MM.1S (cell line): ENCODE data around the gene METAP2.
"Not testable (repeated sequence)": the region's sequence is repeated elsewhere in the genome, so short reads cannot be mapped to it uniquely, and the experiment has no call there.

Experiments used
- DNase-seq: peaks from one replicate; pipeline ENCODE4 v3.0.0-alpha.2; 2015
- H2AFZ ChIP-seq: fragments of 300-600 bp; sonication (generic); 2 replicates; pipeline ENCODE4 v1.6.0; 2016; ENCODE audit warnings: antibody characterized with exemption, low read length
- H3F3A ChIP-seq: fragments of 300-600 bp; sonication (generic); 2 replicates; pipeline ENCODE4 v1.6.1; 2016; ENCODE audit warnings: mild to moderate bottlenecking, antibody characterized with exemption, low read length, moderate library complexity, mixed read lengths; ENCODE audit not compliant: insufficient read depth
- H3K27ac ChIP-seq: fragments of 300-600 bp; sonication (generic); 2 replicates; pipeline ENCODE4 v1.5.1; 2016; ENCODE audit warnings: mild to moderate bottlenecking, low read length
- H3K27me3 ChIP-seq: fragments of 300-600 bp; sonication (generic); replicated peaks from 2 replicates; pipeline ENCODE4 v1.6.0; 2016; ENCODE audit warnings: low read length; ENCODE audit not compliant: insufficient read depth
- H3K36me3 ChIP-seq: fragments of 300-600 bp; sonication (generic); replicated peaks from 2 replicates; pipeline ENCODE4 v1.6.1; 2016; ENCODE audit warnings: mild to moderate bottlenecking, low read length, mixed read lengths; ENCODE audit not compliant: insufficient read depth
- H3K4me1 ChIP-seq: fragments of 300-600 bp; sonication (generic); 2 replicates; pipeline ENCODE4 v1.6.1; 2016; ENCODE audit warnings: low read length, mixed read lengths
- H3K4me2 ChIP-seq: fragments of 300-600 bp; sonication (generic); 2 replicates; pipeline ENCODE4 v1.6.0; 2016; ENCODE audit warnings: low read depth, low read length
- H3K4me3 ChIP-seq: fragments of 300-600 bp; sonication (generic); 2 replicates; pipeline ENCODE4 v1.5.1; 2016; ENCODE audit warnings: low read length, mixed read lengths
- H3K79me2 ChIP-seq: fragments of 300-600 bp; sonication (generic); 2 replicates; pipeline ENCODE4 v1.6.1; 2016; ENCODE audit warnings: mixed run types, low read length, mixed read lengths
- H3K9ac ChIP-seq: fragments of 300-600 bp; sonication (generic); 2 replicates; pipeline ENCODE4 v1.6.1; 2016; ENCODE audit warnings: low read length, mixed read lengths
- H3K9me2 ChIP-seq: fragments of 300-600 bp; sonication (generic); replicated peaks from 2 replicates; pipeline ENCODE4 v1.6.1; 2016; ENCODE audit warnings: mild to moderate bottlenecking, low read length, mixed read lengths; ENCODE audit not compliant: insufficient read depth
- H3K9me3 ChIP-seq: fragments of 300-600 bp; sonication (generic); replicated peaks from 2 replicates; pipeline ENCODE4 v1.6.1; 2016; ENCODE audit warnings: mild to moderate bottlenecking, low read length, mixed read lengths; ENCODE audit not compliant: insufficient read depth
- H4K20me1 ChIP-seq: fragments of 300-600 bp; sonication (generic); 2 replicates; pipeline ENCODE4 v1.6.1; 2016; ENCODE audit warnings: mild to moderate bottlenecking, low read length, moderate library complexity, mixed read lengths; ENCODE audit not compliant: insufficient read depth
- CTCF ChIP-seq: fragments of 300-600 bp; sonication (generic); IDR thresholded peaks from 2 replicates; pipeline ENCODE4 v1.5.1; 2016; ENCODE audit warnings: antibody characterized with exemption, low read length, mixed read lengths
- EZH2 ChIP-seq: fragments of 300-600 bp; sonication (generic); optimal IDR thresholded peaks from 2 replicates; pipeline ENCODE3; 2017; ENCODE audit warnings: low read depth, mild to moderate bottlenecking, antibody characterized with exemption, low read length, mixed read lengths
- EZH2phosphoT487 ChIP-seq: fragments of 300-600 bp; sonication (generic); IDR thresholded peaks from 2 replicates; pipeline ENCODE4 v1.6.1; 2018; ENCODE audit warnings: antibody characterized with exemption, low read length

METAP2 gene

GRCh38 chr12:95445884-95446505, 28.0 kb upstream of the METAP2 start:
- no peaks in the 10 kb centered on the region for H3K9me3 ChIP-seq
- H2AFZ ChIP-seq, result no peak overlapping the region
- H3K4me3 ChIP-seq, result no peak overlapping the region
- no peak overlapping the region for H3K4me2 ChIP-seq
- no peaks in the 10 kb centered on the region for H3K27me3 ChIP-seq
- no peaks in the 10 kb centered on the region for H3F3A ChIP-seq
- no peaks in the 10 kb centered on the region for H3K36me3 ChIP-seq
- H4K20me1 ChIP-seq, result no peaks in the 10 kb centered on the region
- no peaks in the 10 kb centered on the region for H3K9me2 ChIP-seq
- H3K79me2 ChIP-seq, result no peaks in the 10 kb centered on the region
- TF ChIP-seq EZH2phosphoT487, result no peak
- no peak for TF ChIP-seq CTCF
- TF ChIP-seq EZH2, result no peak
- DNase-seq, result no peak
- no peak overlapping the region for H3K9ac ChIP-seq
- no peak overlapping the region for H3K27ac ChIP-seq
- H3K4me1 ChIP-seq, result no peaks in the 10 kb centered on the region

GRCh38 chr12:95446506-95446900, 27.4 kb upstream of the METAP2 start:
- DNase-seq, result no peak
- Histone ChIP-seq H2AFZ (no peak overlapping the region), H3K79me2 (no peaks in the 10 kb centered on the region), H3K9me3 (no peaks in the 10 kb centered on the region), H3K4me3 (no peak overlapping the region), H3K4me1 (no peaks in the 10 kb centered on the region), H4K20me1 (no peaks in the 10 kb centered on the region), H3K4me2 (no peak overlapping the region), H3K27me3 (no peaks in the 10 kb centered on the region), H3K9me2 (no peaks in the 10 kb centered on the region), H3K27ac (no peak overlapping the region), H3K9ac (no peak overlapping the region), H3F3A (no peaks in the 10 kb centered on the region), H3K36me3 (no peaks in the 10 kb centered on the region)
- no peak for TF ChIP-seq EZH2
- no peak for TF ChIP-seq CTCF
- no peak for TF ChIP-seq EZH2phosphoT487

GRCh38 chr12:95449656-95450055, 24.3 kb upstream of the METAP2 start:
- not testable (repeated sequence) for H3F3A ChIP-seq, H3K4me2 ChIP-seq, H4K20me1 ChIP-seq, H3K79me2 ChIP-seq, H3K27ac ChIP-seq, H3K27me3 ChIP-seq, H3K9me2 ChIP-seq, H3K9me3 ChIP-seq, H3K36me3 ChIP-seq, H3K4me3 ChIP-seq, H2AFZ ChIP-seq, DNase-seq, H3K4me1 ChIP-seq, H3K9ac ChIP-seq

- not testable (repeated sequence) for H3K4me1 ChIP-seq, H3K4me2 ChIP-seq, H3K9me2 ChIP-seq, H3K27me3 ChIP-seq, H4K20me1 ChIP-seq, H3K79me2 ChIP-seq, H3K4me3 ChIP-seq, H3F3A ChIP-seq, H3K27ac ChIP-seq, DNase-seq, H3K36me3 ChIP-seq, H3K9me3 ChIP-seq, H2AFZ ChIP-seq, H3K9ac ChIP-seq
Observed at GRCh38 chr12:95452501-95452900, 21.5 kb upstream of the METAP2 start.

- H4K20me1 ChIP-seq, H2AFZ ChIP-seq, H3K79me2 ChIP-seq, H3K9me2 ChIP-seq, H3K9ac ChIP-seq, H3K4me2 ChIP-seq, H3F3A ChIP-seq, DNase-seq, H3K36me3 ChIP-seq, H3K27ac ChIP-seq, H3K9me3 ChIP-seq, H3K4me1 ChIP-seq, H3K27me3 ChIP-seq, H3K4me3 ChIP-seq: not testable (repeated sequence)
Observed at GRCh38 chr12:95453881-95454280, 20.1 kb upstream of the METAP2 start.

GRCh38 chr12:95454780-95455215, 19.2 kb upstream of the METAP2 start:
- not testable (repeated sequence) for DNase-seq, H3K4me2 ChIP-seq, H2AFZ ChIP-seq

More at GRCh38 chr12:95454780-95455215, 19.2 kb upstream of the METAP2 start:
- not testable (repeated sequence) for H3K4me3 ChIP-seq, H3F3A ChIP-seq, H3K27ac ChIP-seq, H3K9me3 ChIP-seq, H3K27me3 ChIP-seq, H3K9me2 ChIP-seq, H3K36me3 ChIP-seq, H4K20me1 ChIP-seq, H3K79me2 ChIP-seq, H3K9ac ChIP-seq, H3K4me1 ChIP-seq
